Psoas muscle (tissue), 8 donors: ENCODE data around the gene VN1R5. TPM values are rescaled to one million over a fixed set of nuclear protein-coding genes. Genes with fewer than 3 reads are reported as not detected.

ENCODE experiments used
- ATAC-seq, 4 donors: fragments of 200-7000 bp; cut with Tn5 transposase; one replicate each; pipeline ENCODE4 v1.9.1; 2020; ENCODE audit warnings: moderate library complexity in 3 of 4, mild to moderate bottlenecking in 2 of 4
- DNase-seq, 2 donors: peaks; one replicate each; pipeline ENCODE4 v3.0.0-alpha.2; 2020
- H3K27ac ChIP-seq: fragments of 200-600 bp; one replicate; pipeline ENCODE4 v1.8.0; 2022
- H3K27me3 ChIP-seq, 3 donors: fragments of 200-600 bp in 1 of 3; one replicate each; pipeline versions ENCODE4 v1.6.1 to v1.8.0; 2013 to 2022; ENCODE audit warnings: low read length in 2 of 3, mild to moderate bottlenecking in 2 of 3, moderate library complexity in 1 of 3; ENCODE audit not compliant: insufficient read depth in 3 of 3
- H3K36me3 ChIP-seq, 2 donors: fragments of 200-600 bp in 1 of 2; one replicate each; pipeline versions ENCODE4 v1.6.1 to v1.8.0; 2013 to 2022; ENCODE audit warnings: low read depth in 1 of 2, mild to moderate bottlenecking in 1 of 2, moderate library complexity in 1 of 2; ENCODE audit not compliant: insufficient read depth in 1 of 2
- H3K4me1 ChIP-seq: fragments of 200-600 bp; one replicate; pipeline ENCODE4 v1.8.0; 2022
- H3K4me3 ChIP-seq: fragments of 200-600 bp; one replicate; pipeline ENCODE4 v1.8.0; 2022; ENCODE audit warnings: mild to moderate bottlenecking
- H3K9me3 ChIP-seq: fragments of 200-600 bp; one replicate; pipeline ENCODE4 v1.8.0; 2022
- CTCF ChIP-seq: fragments of 200-600 bp; IDR thresholded peaks from one replicate; pipeline ENCODE4 v1.8.0; 2022; ENCODE audit warnings: antibody characterized with exemption
- WGBS, 3 donors: extraction: QIAGEN DNeasy Blood & Tissue Kit; methylation state at CpG; one replicate each; pipeline versions ENCODE4 v1.1.6 to v1.1.7; 2013; 5-methylcytosine and 5-hydroxymethylcytosine counted together
- intact Hi-C, 2 donors: fragments of 100-400 bp; cut with DNase I; formaldehyde crosslinking; loops; one replicate each; pipeline versions ENCODE4 v1.11.0 to v1.14.2; 2022
- polyA plus RNA-seq, 3 donors: library from polyadenylated mRNA; stranded (reverse); fragments of 200-250 nt; gene quantifications; one replicate each; pipeline ENCODE4 v1.2.3, GENCODE V29; 2013
- total RNA-seq, 4 donors: library from RNA; stranded (reverse); fragmentation: NEBNext Ultra II Directional in 2 of 4; extraction: Animal tissue kit (Norgen Biotek cat#: 25700) in 2 of 4; gene quantifications; one replicate each; pipeline versions ENCODE4 v1.2.1 to v1.2.4, GENCODE V29; 2021 to 2023
- donor health status: healthy with polysubstance abuse.
- donor health status: DM: no; HTN: no; CAD: no; lungs with moderate emphysema.
- donor health status: Bipolar disorder and iron deficiency.
- donor health status: healthy.
- donor health status: DM: yes; HTN: yes; CAD: no.
- donor health status: DM: no; HTN: no; CAD: no.
- donor health status: DM: no; HTN: no; CAD: no.
- donor health status: DM: yes; HTN: yes; CAD: no.

The VN1R5 gene
- total and polyA plus RNA-seq, 7 donors = not detected

- DNase-seq = no peak
- Histone ChIP-seq H3K4me3 (no peak overlapping the region), H3K27me3 (no peaks in the 10 kb centered on the region), H3K36me3 (peaks cover 2 to 34% of the 10 kb centered on the region in 2 donors), H3K4me1 (no peaks in the 10 kb centered on the region), H3K27ac (no peak overlapping the region), H3K9me3 (no peaks in the 10 kb centered on the region)
- ATAC-seq = no peak
- 75 to 85% (median 80%) methylated on average over 6 of the region's 6 CpGs for WGBS, 3 donors
- no peak for TF ChIP-seq CTCF
- intact Hi-C loops = no loop called here
These were observed 42.2 kb downstream of the VN1R5 start for GRCh38 chr1:247298124-247298481.

GRCh38 chr1:247298701-247299100 lies 42.8 kb downstream of the VN1R5 start:
- no peaks in the 10 kb centered on the region for H3K9me3 ChIP-seq
- no peak for ATAC-seq
- intact Hi-C loops = no loop called here
- no peaks in the 10 kb centered on the region for H3K4me1 ChIP-seq
- H3K4me3 ChIP-seq = no peak overlapping the region
- no peak for DNase-seq
- no peak overlapping the region for H3K27ac ChIP-seq
- H3K27me3 ChIP-seq = no peaks in the 10 kb centered on the region
- TF ChIP-seq CTCF = no peak
- WGBS, 3 donors = 70 to 83% (median 79%) methylated on average over 4 of the region's 4 CpGs
- H3K36me3 ChIP-seq = peaks cover 2 to 40% of the 10 kb centered on the region in 2 donors

GRCh38 chr1:247299723-247300381 lies 44.0 kb downstream of the VN1R5 start:
- Histone ChIP-seq H3K27me3 (no peaks in the 10 kb centered on the region), H3K27ac (no peak overlapping the region), H3K4me1 (no peaks in the 10 kb centered on the region), H3K36me3 (peaks cover 2 to 51% of the 10 kb centered on the region in 2 donors), H3K9me3 (no peaks in the 10 kb centered on the region), H3K4me3 (no peak overlapping the region)
- ATAC-seq (no peak), DNase-seq (no peak)
- WGBS, 3 donors = 87 to 92% (median 88%) methylated on average over 12 of the region's 12 CpGs
- no peak for TF ChIP-seq CTCF
- intact Hi-C loops = no loop called here

- H3K36me3 ChIP-seq = peaks cover 2 to 59% of the 10 kb centered on the region in 2 donors
- no peak overlapping the region for H3K4me3 ChIP-seq
- ATAC-seq = no peak
- DNase-seq = no peak
- no peaks in the 10 kb centered on the region for H3K9me3 ChIP-seq
- no peaks in the 10 kb centered on the region for H3K4me1 ChIP-seq
- WGBS, 3 donors = 97 to 98% (median 98%) methylated on average over 47 of the region's 47 CpGs
- H3K27me3 ChIP-seq = no peaks in the 10 kb centered on the region
- intact Hi-C loops = no loop called here
- H3K27ac ChIP-seq = no peak overlapping the region
- TF ChIP-seq CTCF = no peak
These were observed 44.8 kb downstream of the VN1R5 start for GRCh38 chr1:247300491-247301175.
